C4-2B (cell line): ENCODE results near the gene SWAP70.

Experiments used
- ZFX ChIP-seq: fragments of 450-650 bp; IDR thresholded peaks from 2 replicates; pipeline ENCODE4 v1.6.1; 2017
- TF ChIP-seq, protein P1 (sequence below): fragments of 450-650 bp; conservative IDR thresholded peaks from 2 replicates; pipeline ENCODE4 v1.5.1; 2017; ENCODE audit warnings: mild to moderate bottlenecking

DNA sequence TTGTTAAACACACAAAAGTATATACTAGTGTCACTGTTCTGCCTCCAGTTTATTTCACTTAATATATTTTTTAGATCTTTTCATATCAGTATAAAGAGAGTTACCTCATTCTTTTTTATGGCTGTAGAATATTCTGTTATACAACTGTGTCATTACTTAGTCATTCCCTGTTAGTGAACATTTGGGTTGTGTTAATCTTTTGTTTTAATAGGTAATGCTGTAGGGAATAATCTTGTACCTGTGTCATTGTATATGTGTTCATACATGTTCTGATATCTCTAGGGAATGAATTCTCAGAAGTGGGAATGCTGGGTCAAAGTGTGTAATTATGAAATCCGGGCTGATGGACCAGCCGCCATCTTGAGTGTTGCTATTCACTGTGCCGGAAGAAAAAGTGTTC is 71.4 kb downstream of the SWAP70 start:
- TF ChIP-seq, protein P1, sequence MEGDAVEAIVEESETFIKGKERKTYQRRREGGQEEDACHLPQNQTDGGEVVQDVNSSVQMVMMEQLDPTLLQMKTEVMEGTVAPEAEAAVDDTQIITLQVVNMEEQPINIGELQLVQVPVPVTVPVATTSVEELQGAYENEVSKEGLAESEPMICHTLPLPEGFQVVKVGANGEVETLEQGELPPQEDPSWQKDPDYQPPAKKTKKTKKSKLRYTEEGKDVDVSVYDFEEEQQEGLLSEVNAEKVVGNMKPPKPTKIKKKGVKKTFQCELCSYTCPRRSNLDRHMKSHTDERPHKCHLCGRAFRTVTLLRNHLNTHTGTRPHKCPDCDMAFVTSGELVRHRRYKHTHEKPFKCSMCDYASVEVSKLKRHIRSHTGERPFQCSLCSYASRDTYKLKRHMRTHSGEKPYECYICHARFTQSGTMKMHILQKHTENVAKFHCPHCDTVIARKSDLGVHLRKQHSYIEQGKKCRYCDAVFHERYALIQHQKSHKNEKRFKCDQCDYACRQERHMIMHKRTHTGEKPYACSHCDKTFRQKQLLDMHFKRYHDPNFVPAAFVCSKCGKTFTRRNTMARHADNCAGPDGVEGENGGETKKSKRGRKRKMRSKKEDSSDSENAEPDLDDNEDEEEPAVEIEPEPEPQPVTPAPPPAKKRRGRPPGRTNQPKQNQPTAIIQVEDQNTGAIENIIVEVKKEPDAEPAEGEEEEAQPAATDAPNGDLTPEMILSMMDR, result no peak
- TF ChIP-seq ZFX, result no peak
